HG02588 (cell line): ENCODE measurements around the gene AKAP6.

Experiments used
- ATAC-seq: cut with Tn5 transposase; IDR thresholded peaks from one replicate; pipeline ENCODE4 v1.9.1; 2021; ENCODE audit warnings: mild to moderate bottlenecking, moderate library complexity; ENCODE audit not compliant: unreplicated experiment

The AKAP6 gene

DNA sequence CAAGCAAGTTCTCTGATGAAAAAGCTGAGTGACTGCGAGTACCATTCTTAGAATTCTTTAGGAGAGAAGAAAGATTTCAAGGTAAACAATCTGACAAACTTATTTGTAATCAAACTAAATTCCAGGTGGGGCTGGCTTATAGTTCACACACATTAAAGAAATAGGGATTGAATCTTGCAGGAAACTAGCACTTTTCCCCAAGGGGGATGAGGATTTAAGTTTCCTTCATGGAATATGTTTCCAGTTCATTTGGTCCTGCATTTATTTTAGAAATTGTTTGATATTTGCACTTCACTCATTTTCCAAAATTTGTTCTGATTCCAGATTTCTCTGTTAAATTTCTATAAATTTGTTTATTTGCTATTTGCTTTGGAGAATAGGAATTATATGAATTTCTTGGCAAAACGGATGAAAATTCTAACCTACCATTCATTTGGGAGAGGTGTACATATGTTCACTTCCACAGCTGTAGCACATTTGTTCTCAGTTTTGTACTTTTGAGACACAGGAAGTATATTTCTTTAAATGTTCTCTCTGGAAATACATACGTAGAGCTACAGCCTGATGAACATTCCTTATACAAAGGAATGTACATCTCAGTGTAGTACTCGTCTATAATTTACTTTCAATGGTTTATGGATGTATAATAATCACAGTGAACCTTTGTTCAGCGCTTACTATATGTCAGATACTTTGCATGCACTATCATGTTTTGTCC is 145.5 kb downstream of the AKAP6 start:
- no peak for ATAC-seq

DNA sequence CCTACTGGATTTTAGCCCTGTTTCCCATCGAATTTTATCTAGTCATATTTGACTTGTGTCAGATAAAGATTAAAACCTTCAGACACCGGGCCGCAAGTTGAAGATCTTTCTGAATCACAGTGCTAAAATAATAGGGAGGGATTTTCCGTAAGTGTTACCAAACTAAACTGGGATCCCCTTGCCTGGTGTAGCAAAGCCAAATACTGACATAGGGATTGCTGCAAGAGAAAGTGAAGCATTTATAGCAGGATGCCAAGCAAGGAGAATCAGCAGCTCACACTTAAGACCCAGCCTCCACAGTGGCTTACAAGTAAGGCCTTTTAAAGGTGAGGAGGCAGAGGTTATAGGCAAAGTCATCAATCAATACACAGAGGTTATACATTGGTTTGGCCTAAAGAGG is 147.4 kb downstream of the AKAP6 start:
- no peak for ATAC-seq

DNA sequence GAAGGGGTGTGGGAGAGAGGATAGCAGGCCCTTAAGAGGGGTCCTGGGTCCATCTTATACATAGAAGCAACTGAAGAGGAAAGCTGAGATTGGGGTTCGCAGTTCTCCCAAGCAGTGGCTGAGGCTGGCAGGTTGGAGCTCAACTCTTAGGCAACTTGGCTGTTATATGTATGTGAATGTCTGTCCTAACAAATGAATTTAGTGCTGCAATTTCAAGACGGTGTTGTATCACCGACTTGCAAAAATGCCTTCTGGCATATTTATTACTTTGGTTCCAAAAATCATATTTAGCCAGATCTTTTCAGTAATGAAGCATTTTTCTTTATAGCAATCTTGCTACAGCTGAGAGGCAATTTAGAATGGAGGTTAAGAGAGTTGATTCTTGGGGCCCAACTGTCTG is 148.3 kb downstream of the AKAP6 start:
- ATAC-seq: no peak

DNA sequence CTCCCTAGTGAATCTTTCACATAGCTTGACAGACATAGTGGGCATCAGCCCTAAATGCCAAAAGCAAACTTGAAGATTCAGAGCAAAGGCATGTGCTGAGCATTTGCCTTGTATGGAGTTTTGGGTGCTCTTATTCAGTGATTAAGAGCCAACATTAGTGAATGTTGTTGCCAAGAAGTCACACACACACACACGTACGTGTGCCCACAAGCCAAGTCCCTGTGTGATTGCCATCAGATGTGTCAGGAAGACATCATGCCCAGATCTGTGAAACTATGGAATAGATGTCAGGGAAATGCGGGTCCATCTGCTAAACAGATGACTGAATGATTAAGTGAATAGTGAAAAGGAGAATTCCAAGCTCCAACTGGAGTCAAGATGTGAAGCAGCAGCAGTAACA is 149.0 kb downstream of the AKAP6 start:
- no peak for ATAC-seq

DNA sequence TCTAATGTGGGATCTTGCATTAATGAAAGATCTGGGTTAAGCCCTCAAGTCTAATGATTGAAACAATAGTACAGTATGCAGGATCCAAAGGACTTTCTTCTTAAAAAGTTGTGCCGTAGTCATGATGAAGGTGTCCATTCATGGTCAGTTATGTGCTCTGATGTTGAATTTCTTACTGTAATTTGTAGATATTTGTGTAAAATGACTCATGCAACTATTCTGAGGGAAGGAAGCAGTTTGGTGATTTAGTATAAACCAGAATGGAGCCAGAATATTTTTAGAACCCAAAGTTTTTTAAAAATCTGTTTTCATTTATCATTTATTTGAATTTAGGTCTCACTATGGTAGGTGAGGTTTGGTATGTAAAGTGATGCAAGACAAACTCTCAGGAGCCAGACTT is 151.2 kb downstream of the AKAP6 start:
- ATAC-seq: no peak

DNA sequence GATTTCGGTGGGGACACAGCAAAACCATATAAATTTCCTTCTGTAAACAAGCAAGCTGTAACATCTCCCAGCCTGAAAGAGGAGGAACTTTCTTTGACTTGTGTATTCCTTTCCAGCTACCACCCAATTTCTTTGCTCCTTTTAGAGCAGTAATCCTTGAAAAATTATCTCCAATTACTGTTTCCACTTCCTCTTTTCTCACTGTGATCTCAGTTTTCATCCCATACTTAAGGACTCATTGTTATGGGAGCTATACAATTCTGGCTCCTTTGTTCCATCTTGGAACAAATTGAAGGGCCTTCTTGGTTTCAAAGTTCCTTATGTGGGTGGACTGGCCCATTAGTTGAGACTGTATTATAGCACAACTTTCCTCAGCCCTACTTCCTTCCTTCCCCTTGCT is 152.6 kb downstream of the AKAP6 start:
- no peak for ATAC-seq

DNA sequence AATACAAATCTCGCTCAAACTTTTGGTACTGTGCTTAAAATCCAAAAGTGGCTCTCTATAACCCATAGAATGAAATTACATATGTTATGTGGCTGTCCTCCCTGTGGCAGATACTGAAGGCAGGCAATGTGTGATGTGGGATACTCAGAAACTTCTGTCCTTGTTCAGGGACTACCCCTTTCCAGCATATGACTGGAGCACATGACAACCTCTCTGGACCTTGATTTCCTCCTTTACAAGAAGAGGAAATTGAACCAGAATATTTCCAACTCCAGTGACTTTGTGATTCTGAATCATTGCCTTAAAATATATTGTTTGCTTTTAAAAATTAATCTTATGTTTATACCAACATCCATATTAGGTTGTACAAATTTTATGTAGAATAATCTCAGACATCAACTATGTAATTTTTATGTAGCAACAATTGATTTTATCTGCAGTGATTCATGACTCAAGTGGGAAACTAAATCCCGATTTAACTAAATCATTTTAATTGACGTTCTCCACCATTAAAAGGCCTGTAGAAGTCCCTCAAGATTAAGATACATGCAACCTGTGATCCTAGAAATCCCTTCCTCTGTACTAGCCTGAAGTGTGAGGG is 162.4 kb downstream of the AKAP6 start:
- no peak for ATAC-seq

DNA sequence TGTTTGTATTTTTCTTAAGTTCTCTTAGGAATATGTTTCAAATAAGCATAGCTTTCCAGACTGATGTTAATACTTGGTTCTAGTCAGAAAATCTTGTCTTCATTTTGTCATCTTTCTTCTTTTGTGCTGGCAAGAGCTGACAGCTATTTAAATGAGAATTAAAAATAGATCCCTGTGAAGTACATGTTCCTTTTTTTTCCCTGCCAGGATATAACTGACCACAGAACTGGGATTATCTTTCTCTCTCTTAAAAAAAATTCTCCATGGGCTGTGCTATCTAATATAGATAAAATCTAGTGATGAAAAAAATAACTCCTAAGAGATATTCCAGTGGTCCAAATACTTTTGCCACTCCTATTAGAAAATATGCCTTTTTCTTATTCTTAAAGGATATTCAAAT is 163.4 kb downstream of the AKAP6 start:
- no peak for ATAC-seq

DNA sequence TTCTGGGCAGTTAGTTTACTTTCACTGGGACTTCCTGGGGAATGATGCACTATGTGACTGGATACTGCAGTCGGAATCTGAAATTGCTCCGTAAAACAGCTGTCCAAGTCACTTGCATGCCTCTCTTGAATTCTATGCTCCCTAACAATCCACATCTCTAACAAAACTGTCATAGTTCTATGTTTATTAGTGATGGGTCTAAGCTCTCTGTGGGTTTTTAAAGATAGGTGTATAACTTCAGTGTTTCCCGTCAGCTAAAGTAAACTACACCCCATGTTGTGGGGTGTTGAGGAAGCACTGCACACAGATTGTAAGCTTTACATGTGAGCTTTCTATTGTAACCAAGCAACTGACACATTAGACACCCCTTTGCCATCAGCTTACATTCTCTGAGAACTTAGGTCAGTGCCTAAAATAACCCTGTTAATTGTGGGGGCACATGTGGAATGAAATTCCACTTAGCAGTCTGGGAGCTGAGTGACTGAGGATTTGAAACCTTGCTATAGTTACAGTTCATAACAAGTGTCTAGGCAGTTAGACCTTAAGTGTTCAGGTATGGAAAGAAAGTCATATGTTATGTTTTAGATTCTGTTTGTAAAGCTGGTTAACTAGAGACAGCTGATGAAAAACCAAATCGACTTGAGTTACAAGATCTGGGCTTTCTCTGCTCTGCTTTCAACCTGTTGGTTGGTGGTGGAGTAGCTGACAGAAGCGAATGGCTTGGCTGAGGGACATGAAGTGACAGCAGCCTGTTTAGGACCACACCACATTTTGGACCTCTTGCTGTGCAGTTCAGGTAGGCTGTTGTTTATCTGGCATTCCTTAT is 165.7 kb downstream of the AKAP6 start:
- no peak for ATAC-seq

DNA sequence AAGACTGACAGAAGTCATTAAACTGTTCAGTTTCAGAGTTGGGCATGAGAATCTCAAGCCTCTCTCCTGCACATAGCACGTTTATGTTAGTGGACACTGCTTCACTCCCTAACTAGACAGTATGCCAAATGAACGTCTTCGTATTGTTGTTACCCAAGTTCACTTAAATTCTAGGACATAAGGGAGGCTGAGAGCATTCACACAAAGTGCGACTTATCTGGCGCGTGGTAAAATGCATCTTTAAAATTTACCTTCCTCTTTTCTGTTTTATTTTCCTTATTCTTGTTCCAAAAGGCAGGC is 166.3 kb downstream of the AKAP6 start:
- no peak for ATAC-seq

DNA sequence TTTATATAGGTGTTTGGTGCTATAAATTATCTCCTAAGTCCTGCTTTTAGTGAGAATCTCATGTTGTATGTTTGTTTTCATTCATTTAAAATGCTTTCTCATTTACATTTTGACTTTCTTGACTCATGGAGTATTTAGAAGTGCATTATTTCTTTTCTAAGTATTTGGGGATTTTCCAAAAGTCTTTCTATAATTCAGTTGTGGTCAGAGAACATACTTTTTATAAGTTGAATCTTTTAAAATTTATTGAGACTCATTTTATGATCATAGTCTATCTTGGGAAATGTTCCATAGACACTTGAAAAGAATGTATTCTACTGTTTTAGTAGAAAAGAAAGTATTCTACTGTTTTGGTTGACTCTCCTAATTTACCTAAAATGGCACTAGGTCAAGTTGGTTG is 168.2 kb downstream of the AKAP6 start:
- ATAC-seq: no peak

DNA sequence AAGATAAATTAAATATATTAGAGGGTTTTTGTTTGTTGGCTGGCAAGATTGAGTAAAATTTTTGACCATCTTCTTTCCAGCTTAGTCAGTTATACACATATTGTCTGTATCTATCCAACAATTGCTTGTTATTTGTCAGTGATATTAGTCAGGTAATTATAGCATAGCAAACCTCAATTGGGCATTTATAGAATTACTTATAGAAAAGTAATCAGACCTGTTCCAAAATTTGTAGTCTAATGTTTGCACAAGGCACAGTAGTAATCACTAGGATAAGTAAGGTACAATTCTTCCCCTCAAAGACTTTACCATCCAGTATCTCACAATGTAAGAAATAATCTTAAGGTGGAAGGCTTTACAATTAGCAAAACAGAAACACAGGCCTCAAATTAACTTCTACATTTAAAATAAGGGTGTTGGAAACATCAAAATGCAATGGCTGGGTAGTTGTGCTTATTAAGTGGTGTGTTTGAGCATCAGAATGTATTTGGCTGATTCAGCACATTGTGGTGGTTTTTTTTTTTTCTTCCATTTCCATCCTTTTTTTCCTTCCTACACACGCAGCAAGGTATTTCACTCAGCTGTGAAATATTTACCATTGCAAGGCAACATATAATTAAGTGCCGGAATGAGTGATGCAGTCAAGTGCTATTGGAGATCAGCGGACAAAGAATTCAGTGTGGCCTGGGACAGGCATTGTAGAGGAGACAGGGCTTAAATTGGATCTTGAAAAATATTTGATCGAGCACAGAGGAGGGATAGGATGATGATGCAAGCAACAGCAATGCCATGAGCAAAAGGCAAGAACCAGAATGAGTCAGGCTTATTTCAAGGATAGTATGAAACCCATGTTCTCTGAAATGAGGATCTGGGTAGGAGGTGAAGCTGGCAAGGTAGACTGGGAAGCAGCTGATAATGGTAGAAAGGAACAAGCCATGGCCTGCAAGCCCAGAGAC is 178.2 kb downstream of the AKAP6 start:
- no peak for ATAC-seq

DNA sequence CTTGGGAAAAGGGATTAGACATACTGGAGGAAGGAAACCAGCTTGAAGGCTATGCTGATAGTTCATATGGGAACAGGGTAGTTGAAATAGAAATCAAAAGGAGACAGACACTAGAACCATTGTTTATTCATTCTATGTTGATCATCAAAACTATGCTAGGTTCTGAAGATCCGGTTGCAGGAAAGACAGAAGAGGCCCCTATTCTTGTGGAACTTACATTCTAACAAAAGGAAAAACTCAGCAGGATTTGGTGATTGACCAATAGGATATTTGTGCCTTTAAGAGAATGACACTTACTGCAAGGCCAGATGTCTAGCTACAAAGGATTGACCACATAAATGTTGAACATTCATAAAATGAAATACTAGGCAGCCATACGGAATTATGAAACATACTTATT is 179.2 kb downstream of the AKAP6 start:
- ATAC-seq: no peak

DNA sequence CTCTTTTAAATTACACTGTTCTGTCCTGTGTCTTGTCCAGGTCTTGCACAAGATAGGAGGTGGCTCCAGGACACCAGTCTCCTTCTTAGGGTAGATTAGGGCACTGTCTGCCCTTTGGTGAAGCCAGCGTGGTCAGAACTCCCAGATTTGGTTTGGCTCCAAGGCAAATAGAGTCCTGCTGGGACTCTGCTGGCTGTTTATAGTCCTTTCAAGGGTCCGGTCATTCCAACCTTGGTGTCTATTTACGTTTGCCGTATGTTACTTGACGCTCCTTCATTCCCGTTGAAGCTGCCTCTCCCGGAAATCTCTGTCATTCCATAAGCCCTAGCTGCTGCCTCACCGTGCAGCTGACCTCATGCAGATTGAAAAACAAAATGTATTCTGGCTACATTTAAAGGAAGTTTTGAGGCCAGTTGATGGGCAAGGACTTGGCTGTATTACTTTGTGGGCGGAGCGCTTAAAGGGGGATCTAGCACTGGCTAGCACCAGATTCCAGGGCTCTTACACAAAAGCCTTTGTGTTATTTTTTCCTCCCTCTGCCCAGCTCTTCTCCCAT is 180.6 kb downstream of the AKAP6 start:
- no peak for ATAC-seq

DNA sequence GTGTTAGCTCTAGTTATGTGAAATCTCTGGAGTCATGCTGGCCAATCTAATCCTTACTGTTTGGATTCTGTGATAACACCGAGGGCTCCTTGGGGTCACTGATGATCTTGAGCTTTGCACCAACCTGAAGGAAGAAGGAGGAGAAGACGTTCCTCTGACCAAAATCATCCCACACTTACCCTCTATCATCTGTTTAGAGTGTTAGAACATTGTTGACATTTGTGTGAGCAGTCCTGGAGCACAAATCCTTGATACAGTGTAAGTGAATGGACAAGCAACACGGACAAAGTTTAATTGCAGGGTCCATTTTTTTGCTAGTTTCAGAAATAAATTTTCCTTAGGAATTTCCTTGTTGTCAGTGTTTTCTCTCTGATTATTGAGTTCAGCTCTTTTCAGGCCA is 181.7 kb downstream of the AKAP6 start:
- no peak for ATAC-seq

DNA sequence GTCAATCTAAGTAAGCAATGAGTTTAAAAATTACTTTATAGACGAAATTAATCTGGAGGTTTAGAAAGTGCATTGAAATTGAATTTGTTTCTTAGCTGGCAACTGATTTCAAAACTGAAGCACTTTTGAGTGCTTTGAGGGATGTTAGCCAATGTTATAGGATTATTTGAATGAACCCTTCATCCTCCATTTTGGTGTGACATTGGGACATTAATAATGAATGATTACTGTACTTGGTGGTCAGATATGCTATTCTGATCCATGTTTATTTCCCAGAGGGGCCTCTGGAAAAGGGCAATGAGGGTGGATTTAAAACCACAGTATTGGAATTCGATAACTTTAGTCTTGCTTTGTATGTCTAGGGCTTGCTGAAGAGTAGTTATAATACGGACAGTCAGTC is 183.2 kb downstream of the AKAP6 start:
- ATAC-seq: no peak

DNA sequence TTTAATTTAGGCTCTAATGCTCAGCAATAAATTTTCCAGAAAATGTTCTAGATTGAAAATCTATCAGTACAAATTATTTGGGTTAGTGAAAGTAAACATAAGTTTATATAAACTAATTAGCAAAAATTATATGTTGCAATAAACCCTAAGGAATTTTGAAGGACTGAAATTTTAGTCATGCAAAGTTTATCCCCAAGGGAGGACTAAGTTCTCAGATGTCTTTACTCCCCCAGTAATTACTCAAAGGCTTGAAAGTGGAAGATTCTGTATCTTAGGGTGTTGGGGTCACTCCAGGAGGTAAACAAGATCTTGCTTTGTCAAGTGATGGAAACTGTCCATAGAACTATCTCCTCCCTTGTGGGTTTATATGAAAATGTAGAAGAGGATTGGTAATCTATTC is 183.7 kb downstream of the AKAP6 start:
- ATAC-seq: no peak

DNA sequence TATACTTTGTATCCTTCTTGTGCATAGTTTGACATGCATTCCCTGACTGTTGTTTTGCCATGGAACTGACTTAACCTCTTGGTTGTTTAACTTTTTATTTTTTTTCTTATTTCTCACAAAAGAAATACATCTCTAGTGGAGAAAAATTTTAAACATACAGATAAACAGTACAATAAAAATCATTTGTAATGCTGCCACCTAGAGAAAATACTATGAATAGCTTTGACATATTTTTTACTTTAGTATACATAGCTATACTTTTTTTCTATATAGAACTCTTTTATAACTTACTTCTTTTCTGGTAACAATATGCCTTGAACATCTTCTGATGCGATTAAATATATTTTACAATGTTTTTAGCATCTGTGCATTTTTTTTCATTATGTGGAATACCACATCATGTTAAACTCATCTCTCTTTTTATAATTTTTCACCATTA is 184.5 kb downstream of the AKAP6 start:
- ATAC-seq: no peak

DNA sequence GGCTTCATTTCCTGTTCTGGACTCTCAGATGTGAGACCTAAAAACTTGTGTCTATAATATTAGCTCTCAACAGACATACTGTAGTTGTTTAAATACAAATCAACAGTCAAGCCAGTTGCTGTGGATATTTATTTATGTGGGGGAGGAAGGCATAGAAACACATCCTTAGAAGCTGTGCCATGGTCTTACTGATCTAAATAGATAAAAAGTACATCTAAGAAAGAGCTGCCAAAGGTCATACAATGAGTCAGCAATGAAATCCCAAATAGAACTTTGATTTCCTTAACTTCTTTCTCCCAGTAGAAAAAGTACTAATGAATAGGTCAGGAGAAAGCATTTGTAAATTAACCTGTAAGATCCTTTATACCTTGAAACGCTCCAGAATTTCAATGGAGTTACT is 185.1 kb downstream of the AKAP6 start:
- ATAC-seq: no peak

DNA sequence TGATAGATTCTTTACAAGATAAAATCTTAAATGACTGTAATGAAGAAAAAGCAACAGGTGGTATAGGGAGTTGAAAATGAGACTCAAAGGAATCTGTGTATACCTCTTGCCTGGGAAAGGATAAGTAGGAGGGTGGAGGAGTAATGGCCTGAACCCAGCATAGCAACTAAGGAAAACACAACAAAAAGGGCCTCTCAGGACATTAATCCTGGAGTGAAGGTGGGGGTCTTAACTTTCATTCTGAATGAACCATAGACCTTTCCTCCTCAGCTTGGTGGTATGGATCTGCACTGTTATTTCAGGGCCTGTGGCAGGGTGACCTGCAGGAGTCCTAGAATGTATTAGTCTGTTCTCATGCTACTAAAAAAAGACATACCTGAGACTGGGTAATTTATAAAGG is 185.6 kb downstream of the AKAP6 start:
- no peak for ATAC-seq
